Measurements from ENCODE around the gene PATL1. TPM values are rescaled to one million over a fixed set of nuclear protein-coding genes. Genes with fewer than 3 reads are reported as not detected.

PATL1 gene
- total and polyA plus RNA-seq, 2 of the 8 experiments (the other 6 are each of a cell fraction or from before 2014, with no cell fraction given) = 30.4 to 33.4 TPM

GRCh38 chr11:59669611-59670009, 773 bp upstream of the PATL1 start (continued):
- no peak for TF ChIP-seq CREB1 (IDR thresholded peaks at IDR 0.05)
- TF ChIP-seq EP300 (IDR thresholded peaks at IDR 0.05; ENCODE audit: borderline replicate concordance in 1 of 2, low read depth in 2 of 2, low read length in 2 of 2) = 0 out of 3 replicates have a peak, but pooled peaks of 1 of the 2 experiments have one; percentile 1
- TF ChIP-seq ASH2L (IDR thresholded peaks at IDR 0.05; ENCODE audit: low read length) = peak; percentile 86
- TF ChIP-seq KDM5A (IDR thresholded peaks at IDR 0.05; ENCODE audit: low read length) = no peak
- TF ChIP-seq JUN (IDR thresholded peaks at IDR 0.05; ENCODE audit: low read depth, low read length) = no peak
- TF ChIP-seq, protein P1, sequence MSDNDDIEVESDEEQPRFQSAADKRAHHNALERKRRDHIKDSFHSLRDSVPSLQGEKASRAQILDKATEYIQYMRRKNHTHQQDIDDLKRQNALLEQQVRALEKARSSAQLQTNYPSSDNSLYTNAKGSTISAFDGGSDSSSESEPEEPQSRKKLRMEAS (IDR thresholded peaks at IDR 0.05) = peak; percentile 62

All from H1 (cell line).